Measurements from ENCODE around the gene ATP7A. TPM values are rescaled to one million over a fixed set of nuclear protein-coding genes. Genes with fewer than 3 reads are reported as not detected.

Gene ATP7A
- total RNA-seq, 1 experiment from 2014 or later, result 13.5 TPM

DNA sequence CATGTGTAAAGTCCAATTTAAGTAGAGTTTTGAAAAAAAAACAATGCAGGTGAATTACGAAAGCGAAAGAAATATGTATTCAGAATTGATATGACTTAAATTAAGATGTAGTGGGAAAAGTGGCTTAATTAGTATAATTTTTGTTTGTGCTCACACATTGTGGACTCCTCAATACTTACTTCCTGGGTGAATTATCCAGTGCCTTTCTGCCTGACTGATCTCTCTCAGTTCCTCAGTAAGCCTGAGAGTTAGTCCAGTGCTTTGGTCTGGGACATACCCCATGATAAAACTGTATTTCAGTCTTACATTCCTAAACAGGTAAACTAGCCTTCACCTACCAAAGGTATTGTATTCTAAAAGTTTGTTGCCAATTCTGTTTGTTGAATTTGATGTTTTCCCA, 50.6 kb downstream of the ATP7A start:
- BruUV-seq (replicated peaks), result no TSS peak
- no peak for ATAC-seq
- TF ChIP-seq, protein P1, sequence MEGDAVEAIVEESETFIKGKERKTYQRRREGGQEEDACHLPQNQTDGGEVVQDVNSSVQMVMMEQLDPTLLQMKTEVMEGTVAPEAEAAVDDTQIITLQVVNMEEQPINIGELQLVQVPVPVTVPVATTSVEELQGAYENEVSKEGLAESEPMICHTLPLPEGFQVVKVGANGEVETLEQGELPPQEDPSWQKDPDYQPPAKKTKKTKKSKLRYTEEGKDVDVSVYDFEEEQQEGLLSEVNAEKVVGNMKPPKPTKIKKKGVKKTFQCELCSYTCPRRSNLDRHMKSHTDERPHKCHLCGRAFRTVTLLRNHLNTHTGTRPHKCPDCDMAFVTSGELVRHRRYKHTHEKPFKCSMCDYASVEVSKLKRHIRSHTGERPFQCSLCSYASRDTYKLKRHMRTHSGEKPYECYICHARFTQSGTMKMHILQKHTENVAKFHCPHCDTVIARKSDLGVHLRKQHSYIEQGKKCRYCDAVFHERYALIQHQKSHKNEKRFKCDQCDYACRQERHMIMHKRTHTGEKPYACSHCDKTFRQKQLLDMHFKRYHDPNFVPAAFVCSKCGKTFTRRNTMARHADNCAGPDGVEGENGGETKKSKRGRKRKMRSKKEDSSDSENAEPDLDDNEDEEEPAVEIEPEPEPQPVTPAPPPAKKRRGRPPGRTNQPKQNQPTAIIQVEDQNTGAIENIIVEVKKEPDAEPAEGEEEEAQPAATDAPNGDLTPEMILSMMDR (IDR thresholded peaks at IDR 0.05), result no peak
- TF ChIP-seq TCF7L2 (IDR thresholded peaks at IDR 0.05; ENCODE audit: low read depth, low read length) (no peak), POLR2AphosphoS5 (IDR thresholded peaks at IDR 0.05; ENCODE audit: low read depth, low read length) (no peak), SIN3A (IDR thresholded peaks at IDR 0.05; ENCODE audit: borderline replicate concordance, insufficient read depth, low read depth, low read length) (no peak)
- TF ChIP-seq, protein P2, sequence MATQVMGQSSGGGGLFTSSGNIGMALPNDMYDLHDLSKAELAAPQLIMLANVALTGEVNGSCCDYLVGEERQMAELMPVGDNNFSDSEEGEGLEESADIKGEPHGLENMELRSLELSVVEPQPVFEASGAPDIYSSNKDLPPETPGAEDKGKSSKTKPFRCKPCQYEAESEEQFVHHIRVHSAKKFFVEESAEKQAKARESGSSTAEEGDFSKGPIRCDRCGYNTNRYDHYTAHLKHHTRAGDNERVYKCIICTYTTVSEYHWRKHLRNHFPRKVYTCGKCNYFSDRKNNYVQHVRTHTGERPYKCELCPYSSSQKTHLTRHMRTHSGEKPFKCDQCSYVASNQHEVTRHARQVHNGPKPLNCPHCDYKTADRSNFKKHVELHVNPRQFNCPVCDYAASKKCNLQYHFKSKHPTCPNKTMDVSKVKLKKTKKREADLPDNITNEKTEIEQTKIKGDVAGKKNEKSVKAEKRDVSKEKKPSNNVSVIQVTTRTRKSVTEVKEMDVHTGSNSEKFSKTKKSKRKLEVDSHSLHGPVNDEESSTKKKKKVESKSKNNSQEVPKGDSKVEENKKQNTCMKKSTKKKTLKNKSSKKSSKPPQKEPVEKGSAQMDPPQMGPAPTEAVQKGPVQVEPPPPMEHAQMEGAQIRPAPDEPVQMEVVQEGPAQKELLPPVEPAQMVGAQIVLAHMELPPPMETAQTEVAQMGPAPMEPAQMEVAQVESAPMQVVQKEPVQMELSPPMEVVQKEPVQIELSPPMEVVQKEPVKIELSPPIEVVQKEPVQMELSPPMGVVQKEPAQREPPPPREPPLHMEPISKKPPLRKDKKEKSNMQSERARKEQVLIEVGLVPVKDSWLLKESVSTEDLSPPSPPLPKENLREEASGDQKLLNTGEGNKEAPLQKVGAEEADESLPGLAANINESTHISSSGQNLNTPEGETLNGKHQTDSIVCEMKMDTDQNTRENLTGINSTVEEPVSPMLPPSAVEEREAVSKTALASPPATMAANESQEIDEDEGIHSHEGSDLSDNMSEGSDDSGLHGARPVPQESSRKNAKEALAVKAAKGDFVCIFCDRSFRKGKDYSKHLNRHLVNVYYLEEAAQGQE (IDR thresholded peaks at IDR 0.05; ENCODE audit: insufficient read depth in 1 of 2, low read depth in 2 of 2, low read length in 1 of 2), result no peak
- Histone ChIP-seq H3K9me3 (ENCODE audit: control insufficient read depth, insufficient read depth, low read depth, low read length) (no peaks in the 10 kb centered on the region), H3K27ac (ENCODE audit: low read length) (no peak overlapping the region; the same call in 1 of the 2 replicates), H3K4me3 (ENCODE audit: low read depth in 2 of 2, low read length in 2 of 2) (no peak overlapping the region), H3K27me3 (ENCODE audit: control insufficient read depth, insufficient read depth, low read length) (no peaks in the 10 kb centered on the region), H3K36me3 (ENCODE audit: control insufficient read depth, insufficient read depth, low read length) (no peaks in the 10 kb centered on the region), H3K4me1 (ENCODE audit: control insufficient read depth, insufficient read depth, low read length) (peaks cover 3% of the 10 kb centered on the region; the same call in 1 of the 2 replicates)
- DNase-seq (ENCODE audit: low read depth, low spot score), result no peak
- in situ Hi-C loops (cut with HindIII; ENCODE audit: low pct_unique_long_range_greater_than_20kb, low sequenced_read_pairs) (no loop called here), intact Hi-C loops (cut with micrococcal nuclease; ENCODE audit: unreplicated experiment) (no loop called here)
- CTCF ChIA-PET, result no interaction called here
- POLR2A ChIA-PET, result no interaction called here

DNA sequence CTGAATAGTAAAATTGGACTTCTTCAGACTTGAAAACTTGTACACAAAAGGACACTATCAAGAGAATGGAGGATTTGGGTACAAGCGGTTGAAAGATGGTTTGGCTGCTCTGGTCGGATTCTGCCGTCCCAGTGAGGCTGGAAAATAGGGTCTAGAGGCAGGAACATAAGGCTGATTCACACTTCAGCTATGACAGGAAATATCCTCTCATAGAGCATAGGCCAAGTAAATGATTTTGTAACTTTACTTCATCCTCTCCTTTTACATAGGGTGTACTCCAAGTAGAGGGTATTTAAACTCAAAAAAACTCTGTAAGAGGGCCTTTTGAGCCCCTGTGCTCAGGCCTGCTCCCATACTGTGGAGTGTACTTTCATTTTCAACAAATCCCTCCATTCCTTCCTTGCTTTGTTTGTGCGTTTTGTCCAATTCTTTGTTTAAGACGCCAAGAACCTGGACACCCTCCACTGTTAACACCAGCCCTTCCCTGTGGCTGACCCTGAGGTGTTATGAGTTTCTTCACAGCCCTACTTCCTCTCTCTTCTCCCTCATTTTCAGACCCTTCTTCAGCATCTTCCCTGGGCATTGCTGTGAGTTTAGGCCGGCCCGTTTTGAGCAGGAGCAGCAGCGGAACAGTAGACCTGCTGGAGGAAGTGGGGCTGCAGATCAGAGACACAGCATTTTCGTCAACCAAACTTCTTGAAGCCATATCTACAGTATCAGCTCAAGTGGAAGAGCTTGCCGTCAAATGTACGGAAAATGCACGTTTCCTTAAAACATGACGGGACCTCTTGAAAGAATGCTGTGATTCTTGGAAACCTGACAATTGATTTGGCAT, 51.8 kb downstream of the ATP7A start:
- Histone ChIP-seq H3K4me3 (ENCODE audit: low read depth in 2 of 2, low read length in 2 of 2) (peak overlapping the region; percentile 22 to 45), H3K36me3 (ENCODE audit: control insufficient read depth, insufficient read depth, low read length) (no peaks in the 10 kb centered on the region), H3K4me1 (ENCODE audit: control insufficient read depth, insufficient read depth, low read length) (peaks cover 3% of the 10 kb centered on the region; the same call in 1 of the 2 replicates), H3K9me3 (ENCODE audit: control insufficient read depth, insufficient read depth, low read depth, low read length) (no peaks in the 10 kb centered on the region), H3K27me3 (ENCODE audit: control insufficient read depth, insufficient read depth, low read length) (no peaks in the 10 kb centered on the region), H3K27ac (ENCODE audit: low read length) (peak overlapping the region; percentile 77)
- BruUV-seq (replicated peaks), result no TSS peak
- ATAC-seq, result peak; percentile 82
- TF ChIP-seq TCF7L2 (IDR thresholded peaks at IDR 0.05; ENCODE audit: low read depth, low read length) (no peak), POLR2AphosphoS5 (IDR thresholded peaks at IDR 0.05; ENCODE audit: low read depth, low read length) (no peak), SIN3A (IDR thresholded peaks at IDR 0.05; ENCODE audit: borderline replicate concordance, insufficient read depth, low read depth, low read length) (no peak)
- TF ChIP-seq, protein P2 (IDR thresholded peaks at IDR 0.05; ENCODE audit: insufficient read depth in 1 of 2, low read depth in 2 of 2, low read length in 1 of 2), result no peak
- TF ChIP-seq, protein P1 (IDR thresholded peaks at IDR 0.05), result no peak
- CTCF ChIA-PET, result no interaction called here
- DNase-seq (ENCODE audit: low read depth, low spot score), result no peak
- POLR2A ChIA-PET, result no interaction called here
- in situ Hi-C loops (cut with HindIII; ENCODE audit: low pct_unique_long_range_greater_than_20kb, low sequenced_read_pairs), result no loop called here
- intact Hi-C loops (cut with micrococcal nuclease; ENCODE audit: unreplicated experiment), result no loop called here
